Subcutaneous abdominal adipose tissue (tissue), 5 donors: Measurements from ENCODE around the gene TARS2.

Source experiments
- H3K27ac ChIP-seq: one replicate; pipeline ENCODE4 v1.7.0; 2013; ENCODE audit warnings: low read depth, mild to moderate bottlenecking, inconsistent platforms, low read length, moderate library complexity
- H3K27me3 ChIP-seq, 5 donors: one replicate each; pipeline ENCODE4 v1.7.0; 2013; ENCODE audit warnings: low read length in 5 of 5, inconsistent platforms in 1 of 5; ENCODE audit not compliant: control insufficient read depth in 5 of 5, insufficient read depth in 4 of 5
- H3K36me3 ChIP-seq, 5 donors: one replicate each; pipeline ENCODE4 v1.7.0; 2013; ENCODE audit warnings: low read length in 5 of 5; ENCODE audit not compliant: control insufficient read depth in 5 of 5, insufficient read depth in 5 of 5
- H3K4me1 ChIP-seq, 5 donors: one replicate each; pipeline ENCODE4 v1.7.0; 2013; ENCODE audit warnings: low read length in 5 of 5, mild to moderate bottlenecking in 3 of 5, moderate library complexity in 1 of 5; ENCODE audit not compliant: control insufficient read depth in 5 of 5, insufficient read depth in 5 of 5
- H3K4me3 ChIP-seq, 5 donors: one replicate each; pipeline ENCODE4 v1.7.0; 2013; ENCODE audit warnings: low read length in 5 of 5, low read depth in 1 of 5
- H3K9ac ChIP-seq, 5 donors: one replicate each; pipeline ENCODE4 v1.7.0; 2013; ENCODE audit warnings: low read length in 5 of 5, mild to moderate bottlenecking in 4 of 5, moderate library complexity in 3 of 5
- H3K9me3 ChIP-seq, 5 donors: one replicate each; pipeline ENCODE4 v1.7.0; 2013; ENCODE audit warnings: low read length in 5 of 5; ENCODE audit not compliant: control insufficient read depth in 5 of 5
- donor health status: healthy.
- donor health status: healthy.
- donor health status: healthy.
- donor health status: healthy.
- donor health status: healthy.

Gene TARS2

DNA sequence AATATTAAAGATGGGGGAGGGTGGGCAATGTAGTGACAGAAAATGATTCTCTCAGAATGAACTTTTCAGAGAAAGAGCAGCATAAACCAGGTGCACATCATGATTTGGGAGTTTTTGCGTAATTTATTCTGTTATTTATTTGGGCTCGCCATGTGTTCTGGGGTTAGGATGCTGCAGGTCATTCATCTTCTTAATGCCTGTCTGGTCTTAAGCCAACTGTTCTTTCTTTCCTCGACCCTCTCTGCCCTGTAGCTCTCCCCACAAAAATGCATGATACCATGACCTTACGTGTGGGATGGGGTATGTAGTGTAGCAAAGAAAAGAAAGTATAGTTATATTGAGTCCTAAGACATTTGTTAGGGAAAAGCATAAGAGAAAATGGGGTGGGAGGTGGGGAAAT is 12.3 kb upstream of the TARS2 start:
- Histone ChIP-seq H3K9me3 (no peaks in the 10 kb centered on the region), H3K4me3 (no peak overlapping the region), H3K36me3 (peaks cover 0 to 31% (median 29%) of the 10 kb centered on the region in 5 donors), H3K27ac (no peak overlapping the region), H3K4me1 (peaks cover 0 to 14% (median 9%) of the 10 kb centered on the region in 5 donors), H3K9ac (no peak overlapping the region), H3K27me3 (no peaks in the 10 kb centered on the region)

- H3K36me3 ChIP-seq = peaks cover 0 to 15% (median 13%) of the 10 kb centered on the region in 5 donors
Observed at GRCh38 chr1:150476754-150477153, 10.5 kb upstream of the TARS2 start.

DNA sequence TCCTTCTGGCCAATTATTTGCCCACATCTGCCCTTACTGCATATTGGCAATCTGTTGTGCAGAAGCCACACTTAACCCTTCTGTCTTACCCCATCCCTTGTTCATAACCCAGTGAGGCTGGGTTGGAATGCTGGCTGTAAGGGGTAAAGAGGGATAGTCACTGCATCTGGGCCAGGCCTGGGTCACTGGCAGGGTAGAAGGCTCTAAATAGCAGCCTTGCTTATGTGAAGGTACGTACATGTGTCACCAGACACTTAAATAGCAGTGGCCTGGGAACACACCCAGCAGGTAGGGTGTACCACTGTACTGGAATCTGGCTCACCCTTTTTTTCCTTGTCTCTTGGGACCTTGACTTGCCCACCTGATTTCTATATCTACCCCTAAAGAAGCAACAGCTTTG is 9.9 kb upstream of the TARS2 start:
- no peaks in the 10 kb centered on the region for H3K27me3 ChIP-seq
- peaks cover 0 to 17% (median 9%) of the 10 kb centered on the region in 5 donors for H3K4me1 ChIP-seq
- no peak overlapping the region for H3K27ac ChIP-seq
- H3K9me3 ChIP-seq = no peaks in the 10 kb centered on the region
- H3K4me3 ChIP-seq = no peak overlapping the region
- peaks cover 0 to 10% (median 8%) of the 10 kb centered on the region in 5 donors for H3K36me3 ChIP-seq
- H3K9ac ChIP-seq = no peak overlapping the region

More at GRCh38 chr1:150476754-150477153, 10.5 kb upstream of the TARS2 start:
- no peaks in the 10 kb centered on the region for H3K9me3 ChIP-seq
- H3K4me3 ChIP-seq = no peak overlapping the region
- peaks cover 0 to 17% (median 9%) of the 10 kb centered on the region in 5 donors for H3K4me1 ChIP-seq
- no peak overlapping the region for H3K9ac ChIP-seq
- H3K27ac ChIP-seq = no peak overlapping the region
- H3K27me3 ChIP-seq = no peaks in the 10 kb centered on the region

- Histone ChIP-seq H3K36me3 (peaks cover 0 to 5% (median 4%) of the 10 kb centered on the region in 5 donors), H3K9ac (no peak overlapping the region), H3K27ac (no peak overlapping the region), H3K27me3 (no peaks in the 10 kb centered on the region), H3K9me3 (no peaks in the 10 kb centered on the region), H3K4me1 (peaks cover 0 to 17% (median 9%) of the 10 kb centered on the region in 5 donors), H3K4me3 (no peak overlapping the region)
Observed at GRCh38 chr1:150477733-150478132, 9.5 kb upstream of the TARS2 start.

GRCh38 chr1:150479370-150479769 is 7.8 kb upstream of the TARS2 start:
- H3K27ac ChIP-seq = no peak overlapping the region
- no peak overlapping the region for H3K4me3 ChIP-seq
- no peaks in the 10 kb centered on the region for H3K9me3 ChIP-seq
- peaks cover 0 to 17% (median 9%) of the 10 kb centered on the region in 5 donors for H3K4me1 ChIP-seq
- no peaks in the 10 kb centered on the region for H3K27me3 ChIP-seq
- no peak overlapping the region for H3K9ac ChIP-seq
- H3K36me3 ChIP-seq = no peaks in the 10 kb centered on the region

DNA sequence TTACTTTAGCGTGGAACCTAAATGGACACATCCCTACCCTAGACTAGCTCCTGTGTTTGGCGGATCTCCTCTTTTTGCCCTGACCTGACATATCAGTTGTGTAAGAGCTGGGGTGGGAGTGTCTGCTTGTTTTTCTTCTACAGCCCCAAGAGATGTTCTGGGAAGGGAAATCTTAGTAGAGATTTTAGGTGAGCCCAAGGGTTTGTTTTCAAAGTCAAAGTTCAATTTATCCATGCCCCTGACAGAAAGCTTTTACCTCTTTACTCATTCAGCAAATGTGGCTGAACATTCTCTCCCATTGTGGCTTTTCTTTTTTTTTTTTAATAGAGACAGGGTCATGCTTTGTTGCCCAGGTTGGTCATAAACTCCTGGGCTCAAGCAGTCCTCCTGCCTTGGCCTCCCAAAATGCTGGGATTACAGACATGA is 7.3 kb upstream of the TARS2 start:
- Histone ChIP-seq H3K4me3 (no peak overlapping the region), H3K27me3 (no peaks in the 10 kb centered on the region), H3K9ac (no peak overlapping the region), H3K36me3 (no peaks in the 10 kb centered on the region), H3K27ac (no peak overlapping the region), H3K4me1 (peaks cover 0 to 17% (median 9%) of the 10 kb centered on the region in 5 donors), H3K9me3 (no peaks in the 10 kb centered on the region)

GRCh38 chr1:150484431-150484830 is 2.8 kb upstream of the TARS2 start:
- H3K27ac ChIP-seq = no peak overlapping the region
- H3K4me1 ChIP-seq = peaks cover 4 to 16% (median 11%) of the 10 kb centered on the region in 5 donors
- H3K9ac ChIP-seq = no peak overlapping the region
- H3K4me3 ChIP-seq = no peak overlapping the region
- no peaks in the 10 kb centered on the region for H3K9me3 ChIP-seq
- peaks cover 0 to 5% (median 4%) of the 10 kb centered on the region in 5 donors for H3K36me3 ChIP-seq
- H3K27me3 ChIP-seq = no peaks in the 10 kb centered on the region

DNA sequence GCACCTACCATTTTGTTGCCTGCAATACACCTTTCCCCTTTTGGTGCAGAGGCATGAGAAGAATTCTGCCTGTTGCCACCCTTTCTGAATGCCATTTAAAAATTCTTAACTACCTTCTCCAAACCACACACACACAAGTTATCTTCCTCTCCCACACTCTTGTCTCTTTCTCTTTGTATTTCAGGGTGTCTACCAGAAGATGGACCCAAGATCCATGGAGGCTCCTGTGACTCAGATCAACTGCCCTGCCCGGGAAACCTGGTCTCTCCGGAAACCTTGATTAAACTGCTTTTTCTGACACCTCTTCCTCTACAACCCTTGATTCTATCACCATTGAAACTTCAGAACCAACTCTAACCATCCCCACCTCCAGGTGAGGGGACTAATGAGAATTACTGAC is 2.4 kb upstream of the TARS2 start:
- Histone ChIP-seq H3K9me3 (no peaks in the 10 kb centered on the region), H3K4me3 (no peak overlapping the region), H3K4me1 (peaks cover 4 to 14% (median 11%) of the 10 kb centered on the region in 5 donors), H3K27ac (no peak overlapping the region), H3K27me3 (no peaks in the 10 kb centered on the region), H3K9ac (no peak overlapping the region), H3K36me3 (peaks cover 0 to 5% (median 4%) of the 10 kb centered on the region in 5 donors)

DNA sequence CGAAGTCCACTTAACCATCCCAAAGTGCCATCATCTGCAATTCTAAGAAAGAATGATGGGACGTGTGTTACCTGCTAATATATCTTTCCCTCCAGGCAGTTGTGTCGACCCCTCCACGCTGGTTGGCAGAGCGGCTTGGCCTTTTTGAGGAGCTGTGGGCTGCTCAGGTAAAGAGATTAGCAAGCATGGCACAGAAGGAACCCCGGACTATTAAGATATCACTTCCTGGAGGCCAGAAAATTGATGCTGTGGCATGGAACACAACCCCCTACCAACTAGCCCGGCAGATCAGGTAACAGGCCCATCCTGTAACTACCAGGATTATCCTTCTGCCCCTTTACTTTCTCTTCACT is 520 bp downstream of the TARS2 start:
- H3K9ac ChIP-seq = peak overlapping the region; percentile 52 to 93 (median 89)
- no peaks in the 10 kb centered on the region for H3K9me3 ChIP-seq

DNA sequence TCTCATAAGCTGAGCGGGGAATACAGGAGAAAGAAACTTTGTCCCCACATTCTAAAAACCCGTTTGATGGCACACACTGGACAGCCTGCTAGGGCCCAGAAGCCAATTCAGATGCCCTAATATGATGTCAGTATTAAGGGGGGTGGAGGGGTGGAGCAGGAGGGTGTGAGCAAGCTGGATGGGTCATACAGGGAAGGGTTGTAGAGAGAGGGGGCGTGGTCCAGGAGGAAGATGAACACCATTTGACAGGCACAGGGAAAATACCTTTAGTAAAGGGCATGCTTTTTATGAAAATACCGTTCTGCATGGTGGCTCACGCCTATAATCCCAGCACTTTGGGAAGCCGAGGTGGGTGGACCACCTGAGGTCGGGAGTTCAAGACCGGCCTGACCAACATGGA is 6.0 kb downstream of the TARS2 start:
- no peak overlapping the region for H3K9ac ChIP-seq
- no peak overlapping the region for H3K4me3 ChIP-seq
- H3K9me3 ChIP-seq = no peaks in the 10 kb centered on the region
- H3K27ac ChIP-seq = no peak overlapping the region
- H3K27me3 ChIP-seq = no peaks in the 10 kb centered on the region
- H3K36me3 ChIP-seq = peaks cover 8 to 62% (median 41%) of the 10 kb centered on the region in 5 donors
- peaks cover 0 to 2% (median 1%) of the 10 kb centered on the region in 5 donors for H3K4me1 ChIP-seq

More for the DNA sequence above, 520 bp downstream of the TARS2 start:
- peak overlapping the region; percentile 57 for H3K27ac ChIP-seq
- peaks cover 4 to 11% (median 10%) of the 10 kb centered on the region in 5 donors for H3K4me1 ChIP-seq
- no peaks in the 10 kb centered on the region for H3K27me3 ChIP-seq
- peaks cover 4 to 26% (median 17%) of the 10 kb centered on the region in 5 donors for H3K36me3 ChIP-seq
- peak overlapping the region; percentile 90 to 99 (median 94) for H3K4me3 ChIP-seq
